ENCODE measurements around the gene CSDE1. TPM values are rescaled to one million over a fixed set of nuclear protein-coding genes. Genes with fewer than 3 reads are reported as not detected.
A peak's percentile ranks its signal among the peaks of the same experiment; 100 is the strongest.
"Not testable (repeated sequence)": the region's sequence is repeated elsewhere in the genome, so short reads cannot be mapped to it uniquely, and the experiment has no call there.

The CSDE1 gene
- total RNA-seq, result 657 TPM

DNA sequence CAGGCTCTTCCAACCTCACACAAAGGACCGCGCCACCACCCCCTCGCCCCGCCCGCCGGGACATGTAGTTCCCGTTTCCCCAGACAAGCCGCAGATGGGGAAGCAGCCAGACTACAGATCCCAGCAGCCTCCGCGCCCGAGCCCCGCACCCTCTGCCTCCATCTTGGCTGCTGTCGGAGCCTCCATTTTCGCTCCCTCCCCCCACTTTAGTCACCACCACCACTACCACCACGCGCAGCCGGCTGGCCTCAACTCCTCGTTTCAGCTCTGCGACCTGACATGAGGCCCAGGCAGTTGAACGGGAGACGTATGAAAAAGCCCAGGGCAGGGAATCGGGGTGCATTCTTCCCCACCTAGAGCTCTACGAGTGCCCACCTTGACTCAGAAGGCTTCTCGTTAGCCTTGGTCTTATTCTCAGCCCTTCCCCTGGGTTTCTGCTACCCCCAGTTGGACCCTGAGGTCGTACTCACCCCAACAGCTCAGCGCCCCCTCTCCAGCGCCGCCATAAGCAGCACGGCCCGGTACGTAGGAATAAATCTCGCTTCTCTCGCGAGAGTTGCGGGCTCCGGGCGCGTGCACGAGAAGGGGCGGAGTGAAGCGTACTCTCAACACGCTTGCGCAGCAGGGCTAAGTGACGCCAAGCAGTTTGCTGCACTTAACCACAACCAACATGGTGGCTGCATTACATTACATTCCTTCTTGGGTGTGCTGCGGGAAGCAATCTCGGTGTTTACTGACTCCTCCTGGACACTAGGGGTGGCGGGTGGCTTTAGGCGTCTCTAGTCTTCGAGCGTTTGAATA is at the start of gene CSDE1:
CSDE1 (minus strand) TSS at position 530 of the 801 bp plus-strand sequence. CDS start 18,094 bp downstream, outside the sequence.
- Histone ChIP-seq H3K27ac (ENCODE audit: low read depth, low read length) (peak within 1 kb of the TSS; percentile 100), H3K4me1 (ENCODE audit: control insufficient read depth in 3 of 3, insufficient read depth in 3 of 3, low read length in 3 of 3) (peaks cover 16 to 37% (median 35%) of the 10 kb centered on the region in 3 donors), H3K9ac (ENCODE audit: low read depth in 1 of 3, low read length in 3 of 3) (peak within 1 kb of the TSS; percentile 100), H3K4me3 (ENCODE audit: low read length in 3 of 3) (peak within 1 kb of the TSS; percentile 99 to 100 (median 100)), H3K36me3 (ENCODE audit: control insufficient read depth in 3 of 3, insufficient read depth in 3 of 3, low read length in 3 of 3) (peaks cover 0 to 3% (median 0%) of the 10 kb centered on the region in 3 donors), H3K27me3 (ENCODE audit: control insufficient read depth in 3 of 3, insufficient read depth in 3 of 3, low read length in 3 of 3) (no peaks in the 10 kb centered on the region), H3K9me3 (ENCODE audit: control insufficient read depth in 3 of 3, low read length in 3 of 3) (no peaks in the 10 kb centered on the region)

DNA sequence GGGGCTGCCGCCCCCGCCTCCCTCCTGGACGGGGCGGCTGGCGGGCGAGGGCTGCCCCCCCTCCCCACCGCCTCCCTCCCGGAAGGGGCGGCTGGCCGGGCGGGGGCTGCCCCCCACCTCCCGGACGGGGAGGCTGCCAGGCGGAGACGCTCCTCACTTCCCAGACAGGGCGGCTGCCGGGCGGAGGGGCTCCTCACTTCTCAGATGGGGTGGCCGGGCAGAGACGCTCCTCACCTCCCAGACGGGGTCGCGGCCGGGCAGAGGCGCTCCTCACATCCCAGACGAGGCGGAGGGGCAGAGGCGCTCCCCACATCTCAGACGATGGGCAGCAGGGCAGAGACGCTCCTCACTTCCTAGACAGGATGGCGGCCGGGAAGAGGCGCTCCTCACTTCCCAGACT is 46.7 kb upstream of the CSDE1 start:
- H3K9ac ChIP-seq (ENCODE audit: low read depth in 1 of 3, low read length in 3 of 3); H3K4me3 ChIP-seq (ENCODE audit: low read length in 3 of 3); H3K4me1 ChIP-seq (ENCODE audit: control insufficient read depth in 3 of 3, insufficient read depth in 3 of 3, low read length in 3 of 3); H3K27ac ChIP-seq (ENCODE audit: low read depth, low read length); H3K36me3 ChIP-seq (ENCODE audit: control insufficient read depth in 3 of 3, insufficient read depth in 3 of 3, low read length in 3 of 3); H3K27me3 ChIP-seq (ENCODE audit: control insufficient read depth in 3 of 3, insufficient read depth in 3 of 3, low read length in 3 of 3); H3K9me3 ChIP-seq (ENCODE audit: control insufficient read depth in 3 of 3, low read length in 3 of 3): not testable (repeated sequence)

DNA sequence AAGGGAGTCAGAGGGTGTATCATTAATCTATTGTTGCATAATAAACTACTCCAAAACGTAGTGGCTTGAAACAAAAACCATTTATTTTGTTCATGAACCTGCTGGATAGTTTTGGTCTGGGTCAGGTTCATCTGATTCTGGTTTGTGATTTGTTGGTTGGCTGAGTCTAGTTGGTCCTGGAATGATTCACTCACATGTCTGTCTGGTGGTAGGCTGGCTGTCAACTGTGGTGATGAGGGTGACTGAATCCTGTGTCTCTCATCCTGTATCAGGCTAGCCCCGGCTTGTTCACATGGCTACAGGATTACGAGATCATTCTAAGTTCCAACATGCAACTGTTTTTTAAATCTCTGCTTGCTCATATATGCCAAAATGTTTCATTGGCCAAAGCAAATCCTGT is 45.2 kb upstream of the CSDE1 start:
- H3K9me3 ChIP-seq (ENCODE audit: control insufficient read depth in 3 of 3, low read length in 3 of 3), result no peaks in the 10 kb centered on the region
- H3K4me3 ChIP-seq (ENCODE audit: low read length in 3 of 3), result no peak overlapping the region
- H3K27ac ChIP-seq (ENCODE audit: low read depth, low read length), result no peak overlapping the region
- H3K9ac ChIP-seq (ENCODE audit: low read depth in 1 of 3, low read length in 3 of 3), result no peak overlapping the region
- H3K4me1 ChIP-seq (ENCODE audit: control insufficient read depth in 3 of 3, insufficient read depth in 3 of 3, low read length in 3 of 3), result no peaks in the 10 kb centered on the region
- no peaks in the 10 kb centered on the region for H3K36me3 ChIP-seq (ENCODE audit: control insufficient read depth in 3 of 3, insufficient read depth in 3 of 3, low read length in 3 of 3)
- H3K27me3 ChIP-seq (ENCODE audit: control insufficient read depth in 3 of 3, insufficient read depth in 3 of 3, low read length in 3 of 3), result peaks cover 0 to 3% (median 3%) of the 10 kb centered on the region in 3 donors

GRCh38 chr1:114794038-114794437 is 36.3 kb upstream of the CSDE1 start:
- H3K4me3 ChIP-seq (ENCODE audit: low read length in 3 of 3), result no peak overlapping the region
- H3K27ac ChIP-seq (ENCODE audit: low read depth, low read length), result no peak overlapping the region
- no peaks in the 10 kb centered on the region for H3K9me3 ChIP-seq (ENCODE audit: control insufficient read depth in 3 of 3, low read length in 3 of 3)
- peaks cover 3 to 5% (median 4%) of the 10 kb centered on the region in 3 donors for H3K27me3 ChIP-seq (ENCODE audit: control insufficient read depth in 3 of 3, insufficient read depth in 3 of 3, low read length in 3 of 3)
- H3K9ac ChIP-seq (ENCODE audit: low read depth in 1 of 3, low read length in 3 of 3), result no peak overlapping the region
- no peaks in the 10 kb centered on the region for H3K36me3 ChIP-seq (ENCODE audit: control insufficient read depth in 3 of 3, insufficient read depth in 3 of 3, low read length in 3 of 3)
- no peaks in the 10 kb centered on the region for H3K4me1 ChIP-seq (ENCODE audit: control insufficient read depth in 3 of 3, insufficient read depth in 3 of 3, low read length in 3 of 3)

- H3K9me3 ChIP-seq (ENCODE audit: control insufficient read depth in 3 of 3, low read length in 3 of 3); H3K27ac ChIP-seq (ENCODE audit: low read depth, low read length); H3K4me3 ChIP-seq (ENCODE audit: low read length in 3 of 3); H3K4me1 ChIP-seq (ENCODE audit: control insufficient read depth in 3 of 3, insufficient read depth in 3 of 3, low read length in 3 of 3); H3K9ac ChIP-seq (ENCODE audit: low read depth in 1 of 3, low read length in 3 of 3); H3K36me3 ChIP-seq (ENCODE audit: control insufficient read depth in 3 of 3, insufficient read depth in 3 of 3, low read length in 3 of 3); H3K27me3 ChIP-seq (ENCODE audit: control insufficient read depth in 3 of 3, insufficient read depth in 3 of 3, low read length in 3 of 3): not testable (repeated sequence)
Observed at GRCh38 chr1:114790581-114790980, 32.8 kb upstream of the CSDE1 start.

DNA sequence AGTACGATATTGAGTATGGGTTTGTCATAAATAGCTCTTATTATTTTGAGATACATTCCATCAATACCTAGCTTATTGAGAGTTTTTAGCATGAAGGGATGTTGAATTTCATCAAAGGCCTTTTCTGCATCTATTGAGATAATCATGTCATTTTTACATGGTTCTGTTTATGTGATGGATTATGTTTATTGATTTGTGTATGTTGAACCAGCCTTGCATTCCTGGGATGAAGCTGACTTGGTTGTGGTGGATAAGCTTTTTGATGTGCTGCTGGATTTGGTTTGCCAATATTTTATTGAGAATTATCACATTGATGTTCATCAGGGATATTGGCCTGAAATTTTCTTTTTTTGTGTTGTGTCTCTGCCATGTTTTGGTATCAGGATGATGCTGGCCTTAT is 28.7 kb upstream of the CSDE1 start:
- not testable (repeated sequence) for H3K9me3 ChIP-seq (ENCODE audit: control insufficient read depth in 3 of 3, low read length in 3 of 3); H3K27ac ChIP-seq (ENCODE audit: low read depth, low read length); H3K4me1 ChIP-seq (ENCODE audit: control insufficient read depth in 3 of 3, insufficient read depth in 3 of 3, low read length in 3 of 3); H3K27me3 ChIP-seq (ENCODE audit: control insufficient read depth in 3 of 3, insufficient read depth in 3 of 3, low read length in 3 of 3); H3K9ac ChIP-seq (ENCODE audit: low read depth in 1 of 3, low read length in 3 of 3); H3K36me3 ChIP-seq (ENCODE audit: control insufficient read depth in 3 of 3, insufficient read depth in 3 of 3, low read length in 3 of 3); H3K4me3 ChIP-seq (ENCODE audit: low read length in 3 of 3)

- Histone ChIP-seq H3K9me3 (ENCODE audit: control insufficient read depth in 3 of 3, low read length in 3 of 3) (no peaks in the 10 kb centered on the region), H3K4me3 (ENCODE audit: low read length in 3 of 3) (no peak overlapping the region), H3K36me3 (ENCODE audit: control insufficient read depth in 3 of 3, insufficient read depth in 3 of 3, low read length in 3 of 3) (peaks cover 9 to 11% (median 11%) of the 10 kb centered on the region in 3 donors), H3K27me3 (ENCODE audit: control insufficient read depth in 3 of 3, insufficient read depth in 3 of 3, low read length in 3 of 3) (no peaks in the 10 kb centered on the region), H3K27ac (ENCODE audit: low read depth, low read length) (no peak overlapping the region), H3K9ac (ENCODE audit: low read depth in 1 of 3, low read length in 3 of 3) (no peak overlapping the region), H3K4me1 (ENCODE audit: control insufficient read depth in 3 of 3, insufficient read depth in 3 of 3, low read length in 3 of 3) (peaks cover 0 to 12% (median 8%) of the 10 kb centered on the region in 3 donors)
Observed at GRCh38 chr1:114782476-114782875, 24.7 kb upstream of the CSDE1 start.

DNA sequence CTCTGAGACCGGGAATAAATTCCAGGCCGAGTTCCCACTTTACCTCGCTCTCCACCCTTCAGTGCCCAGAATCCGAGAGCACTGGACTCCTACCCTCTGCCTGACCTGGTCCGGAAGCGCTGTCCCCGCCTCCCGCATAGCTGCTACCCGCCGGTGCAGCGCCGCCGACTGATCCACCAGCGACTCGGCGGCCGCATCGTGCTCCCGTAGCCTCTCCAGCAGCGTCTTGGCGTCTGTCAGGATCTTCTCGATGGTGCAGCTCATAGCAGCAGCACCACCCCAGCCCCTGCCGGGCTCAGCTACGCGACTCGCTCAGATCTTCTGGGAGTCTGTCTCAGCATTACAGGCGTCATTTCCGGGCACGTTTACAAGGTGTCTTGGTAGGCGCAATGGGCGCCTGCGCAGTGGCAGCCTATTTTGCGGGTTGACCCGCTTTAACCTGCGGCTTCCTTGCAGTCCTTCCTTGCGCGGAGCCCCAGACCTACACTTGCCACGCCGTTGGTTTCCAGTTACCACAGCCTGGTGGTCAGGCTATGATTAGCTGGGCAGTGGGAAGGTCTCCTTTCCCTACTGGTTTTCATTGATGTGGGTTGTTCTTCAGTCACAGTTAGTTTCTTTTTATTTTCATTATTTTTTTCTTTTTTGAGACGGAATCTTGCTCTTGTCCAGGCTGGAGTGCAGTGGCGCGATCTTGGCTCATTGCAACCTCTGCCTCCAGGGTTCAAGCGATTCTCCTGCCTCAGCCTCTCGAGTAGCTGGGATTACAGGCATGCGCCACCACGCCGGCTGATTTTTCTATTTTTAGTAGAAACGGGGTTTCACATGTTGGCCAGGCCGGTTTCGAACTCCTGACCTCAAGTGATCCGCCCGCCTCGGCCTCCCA is 22.8 kb upstream of the CSDE1 start, which contains the start of gene SIKE1:
SIKE1 (minus strand) TSS at position 342 of the 883 bp plus-strand sequence; CDS start at position 264, 78 bp downstream.
- peak within 1 kb of the TSS; percentile 92 to 97 (median 94) for H3K9ac ChIP-seq (ENCODE audit: low read depth in 1 of 3, low read length in 3 of 3)
- H3K27me3 ChIP-seq (ENCODE audit: control insufficient read depth in 3 of 3, insufficient read depth in 3 of 3, low read length in 3 of 3), result no peaks in the 10 kb centered on the region
- H3K4me3 ChIP-seq (ENCODE audit: low read length in 3 of 3), result peak within 1 kb of the TSS; percentile 88 to 96 (median 95)
- peaks cover 0 to 12% (median 8%) of the 10 kb centered on the region in 3 donors for H3K4me1 ChIP-seq (ENCODE audit: control insufficient read depth in 3 of 3, insufficient read depth in 3 of 3, low read length in 3 of 3)
- peak within 1 kb of the TSS; percentile 85 for H3K27ac ChIP-seq (ENCODE audit: low read depth, low read length)
- H3K36me3 ChIP-seq (ENCODE audit: control insufficient read depth in 3 of 3, insufficient read depth in 3 of 3, low read length in 3 of 3), result peaks cover 9 to 17% (median 13%) of the 10 kb centered on the region in 3 donors
- H3K9me3 ChIP-seq (ENCODE audit: control insufficient read depth in 3 of 3, low read length in 3 of 3), result no peaks in the 10 kb centered on the region

GRCh38 chr1:114779722-114780121 is 21.9 kb upstream of the CSDE1 start:
- peak overlapping the region; percentile 92 to 97 (median 94) for H3K9ac ChIP-seq (ENCODE audit: low read depth in 1 of 3, low read length in 3 of 3)
- H3K27me3 ChIP-seq (ENCODE audit: control insufficient read depth in 3 of 3, insufficient read depth in 3 of 3, low read length in 3 of 3), result no peaks in the 10 kb centered on the region
- H3K4me1 ChIP-seq (ENCODE audit: control insufficient read depth in 3 of 3, insufficient read depth in 3 of 3, low read length in 3 of 3), result peaks cover 0 to 12% (median 8%) of the 10 kb centered on the region in 3 donors
- H3K4me3 ChIP-seq (ENCODE audit: low read length in 3 of 3), result peak overlapping the region; percentile 88 to 96 (median 95)
- no peaks in the 10 kb centered on the region for H3K9me3 ChIP-seq (ENCODE audit: control insufficient read depth in 3 of 3, low read length in 3 of 3)
- peak overlapping the region; percentile 85 for H3K27ac ChIP-seq (ENCODE audit: low read depth, low read length)
- H3K36me3 ChIP-seq (ENCODE audit: control insufficient read depth in 3 of 3, insufficient read depth in 3 of 3, low read length in 3 of 3), result peaks cover 12 to 24% (median 22%) of the 10 kb centered on the region in 3 donors

All from skeletal muscle tissue (tissue), 4 donors.